Stomach (tissue), 4 donors: ENCODE measurements around the gene ABCA7.

Experiments
- EP300 ChIP-seq: sonication (generic); formaldehyde crosslinking; IDR thresholded peaks from one replicate; pipeline ENCODE4 v1.6.1; 2017; ENCODE audit warnings: antibody characterized with exemption
- POLR2A ChIP-seq, 4 donors: fragments of 450-650 bp; IDR thresholded peaks; one replicate each; pipeline ENCODE4 v1.6.1; 2016; ENCODE audit warnings: antibody characterized with exemption in 4 of 4, control low read depth in 2 of 4, mild to moderate bottlenecking in 1 of 4, moderate library complexity in 1 of 4
- POLR2AphosphoS5 ChIP-seq, 3 donors: sonication (generic); formaldehyde crosslinking; IDR thresholded peaks; one replicate each; pipeline ENCODE4 v1.6.1; 2016; ENCODE audit warnings: antibody characterized with exemption in 3 of 3
- TF ChIP-seq, protein P1 (sequence below), 7 experiments: fragments of 450-650 bp in 4 of 7; fragments of 200-600 bp in 3 of 7; sonication (generic) in 3 of 7; IDR thresholded peaks; one replicate each; pipeline ENCODE4 v1.5.1; 2016 to 2019; ENCODE audit warnings: antibody characterized with exemption in 7 of 7, control low read depth in 2 of 7, mild to moderate bottlenecking in 1 of 7

GRCh38 chr19:1003283-1003682 lies 36.6 kb upstream of the ABCA7 start:
- TF ChIP-seq, protein P1, sequence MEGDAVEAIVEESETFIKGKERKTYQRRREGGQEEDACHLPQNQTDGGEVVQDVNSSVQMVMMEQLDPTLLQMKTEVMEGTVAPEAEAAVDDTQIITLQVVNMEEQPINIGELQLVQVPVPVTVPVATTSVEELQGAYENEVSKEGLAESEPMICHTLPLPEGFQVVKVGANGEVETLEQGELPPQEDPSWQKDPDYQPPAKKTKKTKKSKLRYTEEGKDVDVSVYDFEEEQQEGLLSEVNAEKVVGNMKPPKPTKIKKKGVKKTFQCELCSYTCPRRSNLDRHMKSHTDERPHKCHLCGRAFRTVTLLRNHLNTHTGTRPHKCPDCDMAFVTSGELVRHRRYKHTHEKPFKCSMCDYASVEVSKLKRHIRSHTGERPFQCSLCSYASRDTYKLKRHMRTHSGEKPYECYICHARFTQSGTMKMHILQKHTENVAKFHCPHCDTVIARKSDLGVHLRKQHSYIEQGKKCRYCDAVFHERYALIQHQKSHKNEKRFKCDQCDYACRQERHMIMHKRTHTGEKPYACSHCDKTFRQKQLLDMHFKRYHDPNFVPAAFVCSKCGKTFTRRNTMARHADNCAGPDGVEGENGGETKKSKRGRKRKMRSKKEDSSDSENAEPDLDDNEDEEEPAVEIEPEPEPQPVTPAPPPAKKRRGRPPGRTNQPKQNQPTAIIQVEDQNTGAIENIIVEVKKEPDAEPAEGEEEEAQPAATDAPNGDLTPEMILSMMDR (IDR thresholded peaks at IDR 0.05) = no peak
- no peak for TF ChIP-seq EP300
- TF ChIP-seq POLR2A (IDR thresholded peaks at IDR 0.05) = no peak
- no peak for TF ChIP-seq POLR2AphosphoS5 (IDR thresholded peaks at IDR 0.05)
